Stimulated activated CD8-positive, alpha-beta memory T cell treated with anti-CD3 and anti-CD28 coated beads, Interleukin-4, amount 100 ng/mL, for 48 hours (primary cell): Measurements from ENCODE around the gene CLEC14A.

Experiments
- DNase-seq: peaks from one replicate; pipeline ENCODE4 v3.0.0-alpha.2; 2020

Gene CLEC14A

GRCh38 chr14:38243696-38244240, 12.1 kb downstream of the CLEC14A start:
- no peak for DNase-seq

- DNase-seq: no peak
Measured at GRCh38 chr14:38238878-38239277, 17.0 kb downstream of the CLEC14A start.

GRCh38 chr14:38238332-38238731, 17.6 kb downstream of the CLEC14A start:
- DNase-seq: no peak

DNA sequence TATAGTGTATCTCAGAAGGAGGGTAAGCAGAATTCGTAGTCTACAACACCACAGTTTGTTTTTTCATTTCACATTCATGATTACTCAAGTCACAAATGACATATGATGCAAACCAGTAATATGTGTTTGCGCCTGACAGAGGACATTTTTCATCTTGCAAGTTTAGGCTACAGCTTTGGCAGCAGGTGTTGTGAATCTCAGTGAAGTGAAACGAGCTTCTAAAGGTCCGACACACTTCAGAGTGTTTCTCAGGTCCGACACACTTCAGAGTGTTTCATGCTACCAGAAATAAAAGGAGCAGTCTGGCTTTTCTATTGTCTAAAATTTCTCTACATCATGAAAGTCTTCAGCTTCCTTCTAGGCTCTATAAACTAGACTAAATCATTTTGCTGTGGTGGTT, 22.7 kb downstream of the CLEC14A start:
- DNase-seq: no peak

DNA sequence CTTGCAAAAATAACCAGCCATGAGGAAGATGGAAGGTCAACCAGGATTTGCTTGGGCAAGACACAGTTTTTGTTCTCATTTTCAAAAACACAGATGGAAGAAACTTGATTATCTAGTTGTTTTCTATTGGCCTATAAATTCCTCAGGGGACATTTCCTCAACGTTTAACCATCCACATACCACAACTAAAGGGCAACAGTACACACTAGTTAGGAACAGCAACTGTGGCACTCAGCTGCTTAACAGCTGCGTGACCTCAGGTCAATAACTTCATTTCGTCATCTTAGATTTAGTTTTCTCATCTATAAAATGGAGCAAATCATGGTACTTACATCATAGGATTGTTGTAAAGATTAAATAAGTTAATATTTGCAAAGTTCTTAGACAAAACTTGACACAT, 29.5 kb downstream of the CLEC14A start:
- no peak for DNase-seq

DNA sequence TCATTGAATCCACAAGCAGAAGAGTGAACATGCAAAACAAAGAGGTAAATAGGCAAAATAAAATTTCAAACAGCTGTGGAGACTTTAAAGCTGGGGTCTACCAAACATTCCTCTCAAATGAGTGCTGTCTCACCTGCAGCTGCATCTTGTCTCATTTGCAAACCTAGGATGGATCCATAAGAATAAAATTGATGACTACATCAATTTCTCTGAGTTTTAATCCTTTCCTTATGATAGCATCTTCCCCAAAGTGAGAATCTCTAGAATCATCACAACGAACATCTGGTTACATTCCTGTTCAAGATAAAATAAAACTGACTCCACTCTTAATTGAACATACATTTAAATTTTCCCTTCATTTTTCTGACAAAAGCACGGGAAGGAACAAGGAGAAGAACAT, 29.9 kb downstream of the CLEC14A start:
- no peak for DNase-seq

DNA sequence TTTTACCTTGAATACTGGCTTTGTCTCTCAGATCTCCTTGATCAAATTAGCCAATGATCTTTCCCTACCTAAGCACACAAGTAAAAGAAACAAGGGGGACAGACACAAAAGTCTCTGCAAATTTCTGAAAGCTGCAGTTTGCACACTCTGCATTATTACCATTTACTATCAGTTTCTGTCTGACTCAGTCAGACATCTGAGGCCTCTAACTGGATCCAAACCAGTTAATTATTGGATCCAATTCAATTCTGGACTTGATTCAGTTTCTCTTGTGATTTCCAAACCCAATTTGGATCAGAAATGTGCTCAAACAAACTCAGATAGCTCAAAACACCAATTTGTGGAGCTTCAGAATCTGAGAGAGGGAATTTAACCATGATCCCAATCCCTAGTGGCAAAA, 31.6 kb downstream of the CLEC14A start:
- no peak for DNase-seq

DNA sequence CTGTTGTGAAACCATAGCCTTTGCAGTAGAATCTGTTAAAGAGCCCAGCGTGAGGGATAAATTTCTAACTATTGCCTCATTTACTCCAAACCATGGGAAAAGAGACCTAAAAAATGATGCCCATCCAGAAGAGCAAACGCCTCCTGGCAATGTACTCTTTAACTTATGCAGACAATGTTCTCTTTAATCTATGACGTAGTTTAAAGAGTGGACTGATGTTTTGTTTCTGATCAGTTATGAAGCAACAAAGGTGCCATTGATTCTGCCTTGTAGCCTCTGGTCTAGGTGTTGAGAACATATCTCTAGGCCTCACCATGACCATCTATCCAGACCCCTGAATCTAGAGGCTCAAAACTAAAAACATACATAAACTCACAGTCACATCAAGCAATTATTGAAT, 34.8 kb downstream of the CLEC14A start:
- no peak for DNase-seq

GRCh38 chr14:38217553-38217952, 38.3 kb downstream of the CLEC14A start:
- DNase-seq: no peak

DNA sequence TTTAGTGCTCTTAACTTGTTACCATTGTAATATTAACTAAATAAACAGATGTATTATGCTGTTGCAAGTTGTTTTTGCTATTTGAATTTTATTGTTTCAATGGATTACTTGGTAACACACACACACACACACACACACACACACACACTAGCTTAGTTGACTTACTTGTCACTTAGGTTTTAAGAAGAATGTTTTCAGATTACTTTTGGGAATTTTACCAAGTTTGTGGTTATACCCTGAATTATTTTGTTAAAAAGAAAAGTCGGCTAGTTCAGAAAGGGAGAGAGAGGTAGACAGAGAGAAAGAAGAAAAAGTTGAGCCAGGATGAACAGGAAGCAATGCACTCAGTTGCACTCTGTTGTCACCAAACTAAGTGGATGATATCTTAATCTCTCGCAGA, 42.9 kb downstream of the CLEC14A start:
- no peak for DNase-seq

GRCh38 chr14:38212111-38212510, 43.8 kb downstream of the CLEC14A start:
- DNase-seq: no peak

- DNase-seq: no peak
Measured at GRCh38 chr14:38211255-38211735, 44.6 kb downstream of the CLEC14A start.

GRCh38 chr14:38210587-38211216, 45.2 kb downstream of the CLEC14A start:
- peak; percentile 25 for DNase-seq

DNA sequence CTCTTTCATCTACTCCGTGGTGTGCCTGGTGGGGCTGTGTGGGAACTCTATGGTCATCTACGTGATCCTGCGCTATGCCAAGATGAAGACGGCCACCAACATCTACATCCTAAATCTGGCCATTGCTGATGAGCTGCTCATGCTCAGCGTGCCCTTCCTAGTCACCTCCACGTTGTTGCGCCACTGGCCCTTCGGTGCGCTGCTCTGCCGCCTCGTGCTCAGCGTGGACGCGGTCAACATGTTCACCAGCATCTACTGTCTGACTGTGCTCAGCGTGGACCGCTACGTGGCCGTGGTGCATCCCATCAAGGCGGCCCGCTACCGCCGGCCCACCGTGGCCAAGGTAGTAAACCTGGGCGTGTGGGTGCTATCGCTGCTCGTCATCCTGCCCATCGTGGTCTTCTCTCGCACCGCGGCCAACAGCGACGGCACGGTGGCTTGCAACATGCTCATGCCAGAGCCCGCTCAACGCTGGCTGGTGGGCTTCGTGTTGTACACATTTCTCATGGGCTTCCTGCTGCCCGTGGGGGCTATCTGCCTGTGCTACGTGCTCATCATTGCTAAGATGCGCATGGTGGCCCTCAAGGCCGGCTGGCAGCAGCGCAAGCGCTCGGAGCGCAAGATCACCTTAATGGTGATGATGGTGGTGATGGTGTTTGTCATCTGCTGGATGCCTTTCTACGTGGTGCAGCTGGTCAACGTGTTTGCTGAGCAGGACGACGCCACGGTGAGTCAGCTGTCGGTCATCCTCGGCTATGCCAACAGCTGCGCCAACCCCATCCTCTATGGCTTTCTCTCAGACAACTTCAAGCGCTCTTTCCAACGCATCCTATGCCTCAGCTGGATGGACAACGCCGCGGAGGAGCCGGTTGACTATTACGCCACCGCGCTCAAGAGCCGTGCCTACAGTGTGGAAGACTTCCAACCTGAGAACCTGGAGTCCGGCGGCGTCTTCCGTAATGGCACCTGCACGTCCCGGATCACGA, 46.0 kb downstream of the CLEC14A start:
- peak; percentile 24 for DNase-seq

GRCh38 chr14:38208618-38209562, 47.0 kb downstream of the CLEC14A start:
- peak; percentile 23 for DNase-seq

DNA sequence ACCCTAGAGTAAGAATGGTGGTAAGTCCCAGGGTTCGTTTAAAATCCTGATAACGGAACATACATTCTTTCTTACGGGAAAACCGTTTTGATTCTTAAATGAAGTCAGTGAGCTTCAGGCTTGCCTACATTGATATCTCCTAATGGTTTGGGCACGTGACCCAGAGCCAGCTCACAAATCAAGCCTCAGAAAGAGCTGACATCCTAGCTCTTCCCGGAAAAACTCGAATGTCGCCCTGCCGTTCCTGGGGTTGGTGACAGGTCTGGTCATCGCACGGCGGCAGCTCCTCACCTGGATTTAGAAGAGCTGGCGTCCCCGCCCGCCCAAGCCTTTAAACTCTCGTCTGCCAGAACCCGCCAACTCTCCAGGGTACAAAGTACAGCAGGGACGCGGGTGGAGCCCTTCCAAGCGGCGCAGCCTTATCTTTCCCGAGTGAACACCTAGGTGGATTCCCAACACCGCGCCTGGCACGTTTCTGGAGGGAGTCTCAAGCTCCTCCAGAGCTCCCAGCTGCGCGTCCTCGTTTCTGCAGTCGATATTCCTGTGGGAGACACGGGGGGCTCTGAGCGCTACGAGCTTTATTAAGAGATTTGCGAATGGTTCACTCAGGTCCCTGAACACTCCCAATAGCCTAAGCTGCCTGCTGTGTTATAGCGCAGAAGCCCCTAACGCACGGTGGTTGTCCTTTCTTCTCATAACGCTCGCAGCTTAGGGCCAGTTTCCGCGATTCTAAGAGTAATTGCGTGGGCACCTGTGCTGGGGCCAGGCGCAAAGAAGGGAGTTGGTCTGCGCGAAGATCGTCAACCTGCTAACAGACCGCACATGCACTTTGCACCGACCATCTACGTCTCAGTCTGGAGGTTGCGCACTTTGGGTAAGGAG, 47.9 kb downstream of the CLEC14A start, which contains the start of gene SSTR1:
Gene SSTR1, plus strand, starts transcription at position 169 of the 882 bp plus-strand sequence. CDS start 1,486 bp downstream, outside the sequence.
- DNase-seq: no peak

DNA sequence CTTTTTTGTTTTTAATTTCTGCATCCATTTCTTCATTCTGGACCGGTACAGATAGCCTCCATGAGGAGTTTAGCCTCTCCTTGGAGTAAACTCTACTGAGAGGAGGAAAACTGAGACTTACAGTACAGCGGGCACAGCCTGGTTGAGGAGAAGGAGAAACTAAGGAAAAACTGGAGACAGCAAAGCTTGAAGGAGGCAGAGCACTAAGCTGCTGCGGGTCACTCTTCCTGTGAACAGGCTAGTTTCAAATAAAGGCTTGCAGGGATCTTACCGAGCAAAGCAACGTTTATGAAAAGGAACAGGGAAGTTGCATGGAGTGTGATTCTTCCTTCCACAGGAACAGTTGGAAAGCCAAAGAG, 48.5 kb downstream of the CLEC14A start:
- DNase-seq: no peak

- DNase-seq: no peak
Measured at GRCh38 chr14:38206689-38207376, 49.1 kb downstream of the CLEC14A start.

GRCh38 chr14:38205949-38206665, 49.8 kb downstream of the CLEC14A start:
- DNase-seq: no peak
